GM23248 (cell line): Measurements from ENCODE around the gene CATSPERD.

Experiments used
- EZH2 ChIP-seq: fragments of 200-600 bp; sonication (generic); IDR thresholded peaks from 2 replicates; pipeline ENCODE4 v1.6.1; 2018; ENCODE audit warnings: antibody characterized with exemption, mild to moderate bottlenecking; ENCODE audit not compliant: insufficient read depth, poor library complexity, severe bottlenecking
- EZH2phosphoT487 ChIP-seq: fragments of 200-600 bp; sonication (generic); IDR thresholded peaks from 2 replicates; pipeline ENCODE4 v1.6.1; 2018; ENCODE audit warnings: antibody characterized with exemption, moderate library complexity, mild to moderate bottlenecking, low read depth; ENCODE audit not compliant: insufficient read depth

DNA sequence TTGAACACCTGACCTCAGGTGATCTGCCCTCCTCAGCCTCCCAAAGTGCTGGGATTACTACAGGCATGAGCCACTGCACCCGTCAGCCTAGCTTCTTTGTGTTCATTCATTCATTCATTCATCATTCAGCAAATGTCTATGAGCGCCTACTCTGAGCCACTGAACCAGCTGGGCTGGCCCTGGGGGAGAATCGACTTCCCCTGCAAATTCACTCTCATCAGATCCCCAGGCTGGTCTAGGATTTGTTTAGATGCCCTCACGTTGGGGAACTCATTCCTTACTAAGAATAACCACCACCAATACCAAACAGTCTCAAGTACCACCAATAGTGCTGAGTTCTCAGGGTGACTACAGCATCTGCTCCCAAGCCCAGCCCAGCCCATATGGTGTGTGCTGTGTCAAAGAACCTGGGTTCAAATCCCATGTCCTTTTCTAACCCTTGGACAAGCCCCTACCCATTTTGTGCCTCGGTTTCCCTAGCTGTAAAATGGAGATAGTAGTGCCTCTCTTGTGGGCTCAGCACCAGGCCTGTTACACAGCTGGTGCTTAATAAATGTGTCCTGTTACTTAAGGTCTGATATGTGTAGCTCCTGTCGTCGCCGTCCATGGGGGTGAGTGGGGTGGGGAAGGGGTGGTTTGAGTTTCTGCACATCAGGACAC, 101.2 kb downstream of the CATSPERD start:
- no peak for TF ChIP-seq EZH2
- no peak for TF ChIP-seq EZH2phosphoT487
